ENCODE measurements around the gene MYCBP2.
"Not testable (repeated sequence)": the region's sequence is repeated elsewhere in the genome, so short reads cannot be mapped to it uniquely, and the experiment has no call there.

MYCBP2 gene

DNA sequence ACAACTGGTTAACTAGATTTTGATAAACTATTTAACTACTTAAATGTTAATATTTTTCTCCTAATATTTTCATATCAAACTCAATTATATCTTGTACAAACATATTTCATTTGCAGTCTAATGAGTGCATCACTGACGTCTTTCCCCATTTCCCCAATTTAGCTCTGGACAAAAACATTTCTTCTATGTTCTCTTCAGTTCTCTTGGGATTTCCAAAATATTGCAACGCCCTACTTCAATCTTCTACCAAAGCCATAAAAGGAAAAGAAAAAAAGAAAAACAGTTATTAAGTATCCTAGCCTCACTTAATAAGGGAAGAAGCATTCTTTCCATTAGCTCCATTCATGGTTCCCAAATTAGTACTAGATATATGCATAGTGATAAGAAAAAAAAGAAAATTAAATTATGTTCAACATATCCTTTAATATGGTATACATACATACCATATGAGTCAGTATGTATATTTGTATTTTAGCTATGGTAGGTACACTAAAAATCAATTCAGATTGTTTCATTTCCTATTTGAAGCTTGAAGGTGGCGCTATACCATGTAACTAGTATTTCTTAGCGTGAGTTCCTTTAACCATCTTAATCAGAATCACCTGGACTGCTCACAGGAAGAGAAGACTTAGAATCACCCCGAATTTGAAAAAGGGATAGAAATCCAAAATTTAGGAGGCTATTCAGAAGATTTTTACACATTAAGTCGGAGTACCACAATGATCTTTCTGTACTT lies 309.8 kb downstream of the MYCBP2 start:
- DNase-seq (ENCODE audit: low read depth in 1 of 2, low spot score in 1 of 2) = peak in 1 of 2 experiments; percentile 9
- no peak for TF ChIP-seq JUND (IDR thresholded peaks at IDR 0.05; ENCODE audit: low read depth)
- in situ Hi-C loops (cut with HindIII; ENCODE audit: low pct_unique_long_range_greater_than_20kb, low sequenced_read_pairs) = no loop called here

DNA sequence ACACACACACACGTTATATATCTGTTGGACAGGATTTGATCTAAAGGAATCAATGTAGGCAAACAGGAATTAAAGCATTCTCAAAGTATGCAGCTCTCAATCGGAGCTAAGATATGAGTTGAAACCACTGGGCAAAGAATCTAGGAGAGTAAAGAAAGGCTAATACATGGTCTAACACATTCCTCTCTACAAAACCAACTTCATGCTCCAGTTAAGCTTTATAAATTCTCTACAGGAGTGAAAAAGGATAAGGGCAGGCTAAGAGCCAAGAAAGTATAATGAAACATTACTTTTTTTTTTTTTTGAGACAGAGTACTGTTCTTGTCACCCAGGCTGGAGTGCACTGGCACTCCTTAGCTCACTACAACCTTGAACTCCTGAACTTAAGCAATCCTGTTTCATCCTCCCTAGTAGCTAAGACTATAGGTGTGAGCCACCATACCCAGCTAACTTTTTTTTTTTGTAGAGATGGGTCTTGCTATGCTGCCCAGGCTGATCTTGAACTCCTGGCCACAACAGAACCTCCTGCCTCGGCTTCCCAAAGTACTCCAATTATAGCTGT lies 310.6 kb downstream of the MYCBP2 start:
- TF ChIP-seq JUND (IDR thresholded peaks at IDR 0.05; ENCODE audit: low read depth) = no peak
- no peak for DNase-seq (ENCODE audit: low read depth in 1 of 2, low spot score in 1 of 2)
- in situ Hi-C loops (cut with HindIII; ENCODE audit: low pct_unique_long_range_greater_than_20kb, low sequenced_read_pairs) = no loop called here

GRCh38 chr13:77014906-77015685 lies 311.8 kb downstream of the MYCBP2 start:
- DNase-seq (ENCODE audit: low read depth in 1 of 2, low spot score in 1 of 2) = no peak
- in situ Hi-C loops (cut with HindIII; ENCODE audit: low pct_unique_long_range_greater_than_20kb, low sequenced_read_pairs) = no loop called here
- no peak for TF ChIP-seq JUND (IDR thresholded peaks at IDR 0.05; ENCODE audit: low read depth)

- TF ChIP-seq JUND (IDR thresholded peaks at IDR 0.05; ENCODE audit: low read depth) = no peak
- DNase-seq (ENCODE audit: low read depth in 1 of 2, low spot score in 1 of 2) = no peak
- in situ Hi-C loops (cut with HindIII; ENCODE audit: low pct_unique_long_range_greater_than_20kb, low sequenced_read_pairs) = no loop called here
Observed at GRCh38 chr13:77013853-77014542, 312.9 kb downstream of the MYCBP2 start.

GRCh38 chr13:77009719-77010118 lies 317.2 kb downstream of the MYCBP2 start:
- DNase-seq (ENCODE audit: low read depth in 1 of 2, low spot score in 1 of 2); in situ Hi-C loops (cut with HindIII; ENCODE audit: low pct_unique_long_range_greater_than_20kb, low sequenced_read_pairs): not testable (repeated sequence)

- DNase-seq (ENCODE audit: low read depth in 1 of 2, low spot score in 1 of 2) = no peak
- in situ Hi-C loops (cut with HindIII; ENCODE audit: low pct_unique_long_range_greater_than_20kb, low sequenced_read_pairs) = no loop called here
- no peak for TF ChIP-seq JUND (IDR thresholded peaks at IDR 0.05; ENCODE audit: low read depth)
Observed at GRCh38 chr13:77009011-77009410, 317.9 kb downstream of the MYCBP2 start.

DNA sequence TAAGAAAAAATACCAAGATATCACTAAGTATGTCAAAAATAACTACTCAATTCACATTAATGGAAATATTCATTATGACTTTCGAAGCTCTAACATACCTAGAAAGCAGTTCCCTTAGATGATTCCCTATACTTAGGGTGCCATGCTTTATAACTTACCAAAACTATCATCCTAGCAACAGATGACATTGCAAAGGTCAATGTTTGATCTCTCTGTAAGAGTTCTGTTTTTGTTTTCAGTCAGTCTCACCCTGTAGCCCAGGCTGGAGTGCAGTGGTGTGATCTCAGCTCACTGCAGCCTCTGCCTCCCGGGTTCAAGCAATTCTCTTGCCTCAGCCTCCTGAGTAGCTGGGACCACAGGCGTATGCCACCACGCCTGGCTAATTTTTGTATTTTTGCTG lies 318.6 kb downstream of the MYCBP2 start:
- in situ Hi-C loops (cut with HindIII; ENCODE audit: low pct_unique_long_range_greater_than_20kb, low sequenced_read_pairs) = not testable (repeated sequence)

GRCh38 chr13:77002590-77003190 lies 324.2 kb downstream of the MYCBP2 start:
- peak in 1 of 2 experiments; percentile 34 for DNase-seq (ENCODE audit: low read depth in 1 of 2, low spot score in 1 of 2)
- in situ Hi-C loops (cut with HindIII; ENCODE audit: low pct_unique_long_range_greater_than_20kb, low sequenced_read_pairs) = no loop called here
- TF ChIP-seq JUND (IDR thresholded peaks at IDR 0.05; ENCODE audit: low read depth) = no peak

More for the DNA sequence above, 318.6 kb downstream of the MYCBP2 start:
- not testable (repeated sequence) for DNase-seq (ENCODE audit: low read depth in 1 of 2, low spot score in 1 of 2)

DNA sequence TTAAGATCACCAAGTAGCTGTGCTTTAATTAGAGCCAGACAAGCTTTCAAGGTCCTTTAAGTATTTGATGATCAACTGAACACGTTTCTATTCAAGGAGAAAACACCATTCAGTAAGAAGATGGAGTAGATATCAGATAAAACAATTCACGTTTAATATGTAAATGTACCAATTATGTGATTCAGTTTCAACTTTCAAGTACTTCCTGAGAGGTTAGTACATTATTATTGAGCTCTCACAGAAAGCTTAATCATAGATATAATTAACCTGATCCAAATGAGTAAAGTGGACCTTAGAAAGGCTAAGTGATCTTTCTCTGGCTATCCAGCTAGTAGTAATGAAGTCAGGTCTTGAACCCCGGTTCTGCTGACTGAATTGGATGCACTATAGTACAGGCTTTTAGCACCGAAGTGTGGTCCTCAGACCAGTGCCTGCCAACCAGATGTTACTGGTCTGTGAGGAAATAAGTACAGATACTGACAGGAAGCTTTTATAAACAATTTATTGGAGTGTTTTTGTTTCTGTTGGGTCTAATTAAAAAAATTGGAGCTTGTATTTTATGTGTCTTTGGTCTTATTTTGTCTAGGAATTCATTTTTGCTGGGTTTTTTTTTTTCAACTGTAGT lies 324.8 kb downstream of the MYCBP2 start:
- in situ Hi-C loops (cut with HindIII; ENCODE audit: low pct_unique_long_range_greater_than_20kb, low sequenced_read_pairs) = no loop called here
- no peak for DNase-seq (ENCODE audit: low read depth in 1 of 2, low spot score in 1 of 2)
- TF ChIP-seq JUND (IDR thresholded peaks at IDR 0.05; ENCODE audit: low read depth) = no peak

- in situ Hi-C loops (cut with HindIII; ENCODE audit: low pct_unique_long_range_greater_than_20kb, low sequenced_read_pairs) = no loop called here
Observed at GRCh38 chr13:77001540-77001939, 325.4 kb downstream of the MYCBP2 start.

DNA sequence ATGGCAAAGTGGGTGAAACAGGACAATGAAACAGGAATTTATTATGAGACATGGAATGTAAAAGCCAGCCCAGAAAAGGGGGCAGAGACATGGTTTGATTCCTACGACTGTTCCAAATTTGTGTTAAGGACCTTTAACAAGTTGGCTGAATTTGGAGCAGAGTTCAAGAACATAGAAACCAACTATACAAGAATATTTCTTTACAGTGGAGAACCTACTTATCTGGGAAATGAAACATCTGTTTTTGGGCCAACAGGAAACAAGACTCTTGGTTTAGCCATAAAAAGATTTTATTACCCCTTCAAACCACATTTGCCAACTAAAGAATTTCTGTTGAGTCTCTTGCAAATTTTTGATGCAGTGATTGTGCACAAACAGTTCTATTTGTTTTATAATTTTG lies 326.4 kb downstream of the MYCBP2 start:
- no peak for DNase-seq (ENCODE audit: low read depth in 1 of 2, low spot score in 1 of 2)
- in situ Hi-C loops (cut with HindIII; ENCODE audit: low pct_unique_long_range_greater_than_20kb, low sequenced_read_pairs) = no loop called here
- no peak for TF ChIP-seq JUND (IDR thresholded peaks at IDR 0.05; ENCODE audit: low read depth)

More at GRCh38 chr13:77001540-77001939, 325.4 kb downstream of the MYCBP2 start:
- TF ChIP-seq JUND (IDR thresholded peaks at IDR 0.05; ENCODE audit: low read depth) = no peak
- DNase-seq (ENCODE audit: low read depth in 1 of 2, low spot score in 1 of 2) = no peak
